Endothelial cell of umbilical vein (primary cell): ENCODE results near the gene CYP2S1. TPM values are rescaled to one million over a fixed set of nuclear protein-coding genes. Genes with fewer than 3 reads are reported as not detected.

Experiments
- BruUV-seq: library from RNA; stranded (reverse); fragments of 400-500 nt; replicated peaks from 2 replicates; lab custom pipeline; 2021; lab: Mats Ljungman, UMichigan
- CTCF ChIA-PET: fragments of 300-600, 350-600 bp; sonication (Branson Sonifier 250); formaldehyde crosslinking; loops from one replicate; lab custom pipeline; 2021; ENCODE audit warnings: antibody characterized with exemption, inconsistent platforms; lab: Charles Lee
- POLR2A ChIA-PET: fragments of 300-600, 350-600 bp; sonication (Branson Sonifier 250); formaldehyde crosslinking; loops from one replicate; lab custom pipeline; 2021; ENCODE audit warnings: antibody characterized with exemption, inconsistent platforms; lab: Charles Lee
- DNase-seq: peaks from one replicate; pipeline ENCODE4 v3.0.0-alpha.2; 2011; ENCODE audit warnings: low read depth, low spot score
- FAIRE-seq: peaks from 2 replicates; lab custom pipeline; 2011; peaks lifted over from hg19 to GRCh38; lab: Jason Lieb, UNC
- H2AFZ ChIP-seq: 2 replicates; pipeline ENCODE4 v1.6.0; 2012; ENCODE audit warnings: low read depth, low read length, control low read depth, inconsistent platforms
- H3K27ac ChIP-seq: 2 replicates; pipeline ENCODE4 v1.5.1; 2011; ENCODE audit warnings: low read depth, mild to moderate bottlenecking, control low read depth, low read length, moderate library complexity; ENCODE audit not compliant: insufficient read depth
- H3K27me3 ChIP-seq, 2 experiments: 2 replicates each; pipeline versions ENCODE4 v1.6.0 to v1.6.1; 2011; ENCODE audit warnings: low read length in 2 of 2, mixed read lengths in 1 of 2; ENCODE audit not compliant: control insufficient read depth in 2 of 2, insufficient read depth in 2 of 2
- H3K36me3 ChIP-seq, 2 experiments: 2 replicates in 1 of 2; 3 replicates in 1 of 2; pipeline ENCODE4 v1.5.1; 2011; ENCODE audit warnings: low read length in 2 of 2, mild to moderate bottlenecking in 1 of 2, moderate library complexity in 1 of 2; ENCODE audit not compliant: control insufficient read depth in 2 of 2, insufficient read depth in 2 of 2; ENCODE audit errors: extremely low read depth in 1 of 2
- H3K4me1 ChIP-seq: 3 replicates; pipeline ENCODE4 v1.5.1; 2011; ENCODE audit warnings: mild to moderate bottlenecking, low read length; ENCODE audit not compliant: control insufficient read depth, insufficient read depth; ENCODE audit errors: extremely low read depth
- H3K4me2 ChIP-seq: 2 replicates; pipeline ENCODE4 v1.6.1; 2011; ENCODE audit warnings: low read length, control low read depth, mixed read lengths; ENCODE audit not compliant: insufficient read depth
- H3K4me3 ChIP-seq, 3 experiments: fragments of 200-600 bp in 1 of 3; sonication (generic), shearing (Covaris generic) in 1 of 3; replicated peaks in 1 of 3; 2 replicates each; pipeline ENCODE4 v1.5.1; 2011 to 2016; ENCODE audit warnings: control low read depth in 3 of 3, low read length in 3 of 3, mild to moderate bottlenecking in 2 of 3, inconsistent platforms in 1 of 3, low read depth in 1 of 3, moderate library complexity in 1 of 3; ENCODE audit not compliant: insufficient read depth in 1 of 3
- H3K79me2 ChIP-seq: 2 replicates; pipeline ENCODE4 v1.6.0; 2012; ENCODE audit warnings: low read length, inconsistent platforms; ENCODE audit not compliant: control insufficient read depth, insufficient read depth
- H3K9ac ChIP-seq: replicated peaks from 2 replicates; pipeline ENCODE3; 2011; ENCODE audit warnings: low read length, control low read depth; ENCODE audit not compliant: insufficient read depth; ENCODE audit errors: extremely low read depth
- H3K9me1 ChIP-seq: replicated peaks from 3 replicates; pipeline ENCODE4 v1.6.0; 2011; ENCODE audit warnings: mild to moderate bottlenecking, low read length; ENCODE audit not compliant: control insufficient read depth, insufficient read depth; ENCODE audit errors: extremely low read depth
- H3K9me3 ChIP-seq: replicated peaks from 2 replicates; pipeline ENCODE4 v1.5.1; 2012; ENCODE audit warnings: low read length, inconsistent platforms; ENCODE audit not compliant: control insufficient read depth, insufficient read depth
- H4K20me1 ChIP-seq: replicated peaks from 2 replicates; pipeline ENCODE3; 2011; ENCODE audit warnings: mild to moderate bottlenecking, low read length; ENCODE audit not compliant: control insufficient read depth, insufficient read depth; ENCODE audit errors: extremely low read depth
- EZH2 ChIP-seq: IDR thresholded peaks from 2 replicates; pipeline ENCODE4 v1.6.1; 2012; ENCODE audit warnings: borderline replicate concordance, low read depth, mild to moderate bottlenecking, moderate library complexity, low read length, inconsistent platforms; ENCODE audit not compliant: severe bottlenecking
- FOS ChIP-seq: IDR thresholded peaks from 2 replicates; pipeline ENCODE4 v1.6.1; 2011; ENCODE audit warnings: mild to moderate bottlenecking, low read length, moderate library complexity, borderline replicate concordance; ENCODE audit not compliant: insufficient read depth
- GATA2 ChIP-seq: IDR thresholded peaks from 2 replicates; pipeline ENCODE4 v1.7.0; 2011; ENCODE audit warnings: low read depth, mild to moderate bottlenecking, moderate library complexity, mixed read lengths, low read length; ENCODE audit not compliant: insufficient read length, insufficient read depth
- JUN ChIP-seq: IDR thresholded peaks from 2 replicates; pipeline ENCODE4 v1.6.1; 2011; ENCODE audit warnings: borderline replicate concordance, low read depth; ENCODE audit not compliant: insufficient read length, insufficient read depth
- MYC ChIP-seq: IDR thresholded peaks from one replicate; pipeline ENCODE4 v1.6.1; 2011; ENCODE audit warnings: mild to moderate bottlenecking, low read depth, low read length
- POLR2A ChIP-seq: IDR thresholded peaks from 2 replicates; pipeline ENCODE4 v1.6.1; 2012; ENCODE audit warnings: low read depth, mild to moderate bottlenecking, control low read depth, low read length
- POLR2AphosphoS5 ChIP-seq: IDR thresholded peaks from 2 replicates; pipeline ENCODE4 v1.6.1; 2012; ENCODE audit warnings: low read depth, mild to moderate bottlenecking, control low read depth, low read length, moderate library complexity; ENCODE audit not compliant: insufficient read depth
- dilution Hi-C: fragments of 300-500 bp; cut with MboI; formaldehyde crosslinking; loops from one replicate; pipeline ENCODE4 v1.15.0; 2019; ENCODE audit warnings: low sequenced_read_pairs; ENCODE audit not compliant: extremely low pct_ligation_motif_present
- intact Hi-C: fragments of 100-400 bp; cut with micrococcal nuclease; formaldehyde crosslinking; loops from one replicate; pipeline ENCODE4 v1.10.0; 2022
- polyA plus RNA-seq, 4 experiments: library from polyadenylated mRNA; depleted of rRNA in 3 of 4; stranded (reverse) in 3 of 4; unstranded in 1 of 4; fragments of >200 nt; gene quantifications; 2 replicates each; pipeline versions ENCODE4 v1.2.1 to v1.2.3, GENCODE V29; 2011 to 2012; ENCODE audit warnings: missing spikeins in 1 of 4
- total RNA-seq: library from RNA; stranded (reverse); gene quantifications from 2 replicates; pipeline ENCODE4 v1.2.3, GENCODE V29; 2021
- TF ChIP-seq, protein P1 (sequence below), 2 donors: IDR thresholded peaks; 1 replicate in 1 of 2; 2 replicates in 1 of 2; pipeline ENCODE4 v1.5.1; 2011; ENCODE audit warnings: low read length in 2 of 2, mild to moderate bottlenecking in 2 of 2, moderate library complexity in 2 of 2, control low read depth in 1 of 2, inconsistent platforms in 1 of 2, low read depth in 1 of 2; ENCODE audit not compliant: insufficient read depth in 1 of 2; ENCODE audit errors: extremely low read depth in 1 of 2
- TF ChIP-seq, protein P2 (sequence below): IDR thresholded peaks from 2 replicates; pipeline ENCODE4 v1.6.1; 2011; ENCODE audit not compliant: insufficient read depth, insufficient read length

Gene CYP2S1
- total and polyA plus RNA-seq, 2 donors (not counting 3 experiments of a cell fraction or from before 2014, with no cell fraction given), result 0.98 to 4.5 TPM

DNA sequence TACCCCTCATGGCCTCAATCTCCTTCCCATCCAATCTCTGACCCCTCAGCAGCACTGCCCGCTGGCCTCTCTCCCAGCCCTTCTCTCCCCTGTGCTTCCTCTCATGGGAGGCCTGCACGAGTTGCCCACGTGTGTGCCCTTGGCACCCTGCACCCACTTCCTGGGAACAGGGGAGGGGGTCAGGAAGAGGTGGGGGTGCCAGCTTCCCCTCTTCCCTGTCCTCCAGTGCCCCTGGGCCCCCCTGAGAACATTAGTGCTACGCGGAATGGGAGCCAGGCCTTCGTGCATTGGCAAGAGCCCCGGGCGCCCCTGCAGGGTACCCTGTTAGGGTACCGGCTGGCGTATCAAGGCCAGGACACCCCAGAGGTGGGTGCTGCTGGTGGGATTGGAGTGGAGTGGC lies 45.2 kb downstream of the CYP2S1 start:
- DNase-seq (no peak), FAIRE-seq (no peak)
- Histone ChIP-seq H3K4me3 (no peak overlapping the region), H3K9ac (no peak overlapping the region), H3K27ac (no peak overlapping the region), H3K79me2 (peaks cover 15% of the 10 kb centered on the region), H3K27me3 (no peaks in the 10 kb centered on the region), H4K20me1 (no peaks in the 10 kb centered on the region), H3K9me3 (no peaks in the 10 kb centered on the region), H3K4me1 (no peaks in the 10 kb centered on the region), H3K4me2 (no peak overlapping the region), H2AFZ (no peak overlapping the region), H3K9me1 (no peaks in the 10 kb centered on the region), H3K36me3 (peaks cover 24 to 43% of the 10 kb centered on the region in 2 experiments)
- ChIA-PET CTCF (interaction anchor here (0.6 kb wide), 1 partner anchor 34 kb away, joined by 3 read pairs; no protein-coding TSS in a partner anchor), POLR2A (no interaction called here)
- intact Hi-C loops, result no loop called here
- dilution Hi-C loops, result no loop called here
- BruUV-seq, result no TSS peak
- TF ChIP-seq POLR2AphosphoS5, result peak; percentile 16
- TF ChIP-seq GATA2, result no peak

DNA sequence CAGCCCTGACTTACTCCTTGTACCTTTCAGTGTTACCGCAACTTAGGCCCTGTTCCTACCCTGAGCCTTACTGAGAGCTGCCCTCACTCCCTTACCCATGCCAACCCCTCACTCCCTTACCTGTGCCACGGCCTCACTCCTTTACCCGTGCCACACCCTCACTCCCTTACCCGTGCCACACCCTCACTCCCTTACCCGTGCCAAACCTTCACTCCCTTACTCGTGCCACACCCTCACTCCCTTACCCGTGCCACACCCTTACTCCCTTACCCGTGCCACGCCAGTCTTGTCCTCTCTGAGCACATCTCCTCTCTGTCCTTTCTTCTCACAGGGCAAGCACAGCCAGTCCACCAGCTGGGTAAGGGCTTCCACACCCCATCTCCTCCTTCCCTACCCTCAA lies 46.3 kb downstream of the CYP2S1 start:
- peaks cover 25 to 37% of the 10 kb centered on the region in 2 experiments for H3K36me3 ChIP-seq
- no peak overlapping the region for H3K9ac ChIP-seq
- no peak overlapping the region for H3K4me3 ChIP-seq
- DNase-seq (no peak), FAIRE-seq (no peak)
- H3K27me3 ChIP-seq, result no peaks in the 10 kb centered on the region
- H3K79me2 ChIP-seq, result peaks cover 16% of the 10 kb centered on the region
- H3K4me2 ChIP-seq, result no peak overlapping the region
- TF ChIP-seq EZH2, result no peak
- TF ChIP-seq, protein P1, sequence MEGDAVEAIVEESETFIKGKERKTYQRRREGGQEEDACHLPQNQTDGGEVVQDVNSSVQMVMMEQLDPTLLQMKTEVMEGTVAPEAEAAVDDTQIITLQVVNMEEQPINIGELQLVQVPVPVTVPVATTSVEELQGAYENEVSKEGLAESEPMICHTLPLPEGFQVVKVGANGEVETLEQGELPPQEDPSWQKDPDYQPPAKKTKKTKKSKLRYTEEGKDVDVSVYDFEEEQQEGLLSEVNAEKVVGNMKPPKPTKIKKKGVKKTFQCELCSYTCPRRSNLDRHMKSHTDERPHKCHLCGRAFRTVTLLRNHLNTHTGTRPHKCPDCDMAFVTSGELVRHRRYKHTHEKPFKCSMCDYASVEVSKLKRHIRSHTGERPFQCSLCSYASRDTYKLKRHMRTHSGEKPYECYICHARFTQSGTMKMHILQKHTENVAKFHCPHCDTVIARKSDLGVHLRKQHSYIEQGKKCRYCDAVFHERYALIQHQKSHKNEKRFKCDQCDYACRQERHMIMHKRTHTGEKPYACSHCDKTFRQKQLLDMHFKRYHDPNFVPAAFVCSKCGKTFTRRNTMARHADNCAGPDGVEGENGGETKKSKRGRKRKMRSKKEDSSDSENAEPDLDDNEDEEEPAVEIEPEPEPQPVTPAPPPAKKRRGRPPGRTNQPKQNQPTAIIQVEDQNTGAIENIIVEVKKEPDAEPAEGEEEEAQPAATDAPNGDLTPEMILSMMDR (IDR thresholded peaks at IDR 0.05; ENCODE audit: extremely low read depth in 1 of 2, insufficient read depth in 1 of 2, low read depth in 1 of 2, low read length in 2 of 2), result no peak
- no peak for TF ChIP-seq MYC
- TF ChIP-seq JUN, result no peak
- no peak for TF ChIP-seq GATA2
- no peak for TF ChIP-seq POLR2AphosphoS5
- TF ChIP-seq, protein P2, sequence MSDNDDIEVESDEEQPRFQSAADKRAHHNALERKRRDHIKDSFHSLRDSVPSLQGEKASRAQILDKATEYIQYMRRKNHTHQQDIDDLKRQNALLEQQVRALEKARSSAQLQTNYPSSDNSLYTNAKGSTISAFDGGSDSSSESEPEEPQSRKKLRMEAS, result no peak
- TF ChIP-seq POLR2A, result no peak
- no peak for TF ChIP-seq FOS
- BruUV-seq, result no TSS peak
- ChIA-PET CTCF (interaction anchor here (0.9 kb wide), 1 partner anchor 35 kb away, joined by 4 read pairs; no protein-coding TSS in a partner anchor), POLR2A (interaction anchor here (0.8 kb wide), 1 partner anchor 21 kb away, joined by 3 read pairs; the partner anchor contains the start of gene AXL)
- dilution Hi-C loops (no loop called here), intact Hi-C loops (no loop called here)
- no peaks in the 10 kb centered on the region for H3K9me1 ChIP-seq
- H3K27ac ChIP-seq, result no peak overlapping the region
- no peaks in the 10 kb centered on the region for H3K4me1 ChIP-seq
- H2AFZ ChIP-seq, result no peak overlapping the region
- no peaks in the 10 kb centered on the region for H3K9me3 ChIP-seq
- no peaks in the 10 kb centered on the region for H4K20me1 ChIP-seq
